GM23338 (cell line): ENCODE results near the gene MYLK4. TPM values are rescaled to one million over a fixed set of nuclear protein-coding genes. Genes with fewer than 3 reads are reported as not detected.

ENCODE experiments used
- ATAC-seq: fragments of 200-7000 bp; cut with Tn5 transposase; 3 replicates; pipeline ENCODE4 v1.9.1; 2020
- DNase-seq: peaks from one replicate; pipeline ENCODE4 v3.0.0-alpha.2; 2015; ENCODE audit warnings: low spot score
- H2AFZ ChIP-seq: fragments of 200-600 bp; sonication (generic); 2 replicates; pipeline ENCODE4 v1.8.0; 2016; ENCODE audit warnings: antibody characterized with exemption, mild to moderate bottlenecking, moderate library complexity
- H3F3A ChIP-seq: fragments of 200-600 bp; sonication (generic); replicated peaks from 2 replicates; pipeline ENCODE4 v1.8.0; 2017; ENCODE audit warnings: antibody characterized with exemption, mixed run types, low read depth
- H3K27ac ChIP-seq: fragments of 200-600 bp; sonication (generic); 2 replicates; pipeline ENCODE4 v1.6.1; 2016; ENCODE audit warnings: low read depth
- H3K27me3 ChIP-seq: fragments of 200-600 bp; sonication (generic); 2 replicates; pipeline ENCODE4 v1.8.0; 2016; ENCODE audit warnings: mild to moderate bottlenecking, mixed run types, moderate library complexity; ENCODE audit not compliant: insufficient read depth
- H3K36me3 ChIP-seq: fragments of 200-600 bp; sonication (generic); 2 replicates; pipeline ENCODE4 v1.8.0; 2016; ENCODE audit warnings: mild to moderate bottlenecking; ENCODE audit not compliant: insufficient read depth
- H3K4me1 ChIP-seq: fragments of 200-600 bp; sonication (generic); 2 replicates; pipeline ENCODE4 v1.8.0; 2016; ENCODE audit warnings: mild to moderate bottlenecking, moderate library complexity; ENCODE audit not compliant: insufficient read depth
- H3K4me2 ChIP-seq: fragments of 200-600 bp; sonication (generic); 2 replicates; pipeline ENCODE4 v1.7.1; 2017; ENCODE audit warnings: mixed run types
- H3K4me3 ChIP-seq: fragments of 200-600 bp; sonication (generic); 2 replicates; pipeline ENCODE4 v1.6.1; 2016; ENCODE audit warnings: mixed run types
- H3K79me2 ChIP-seq: fragments of 200-600 bp; sonication (generic); replicated peaks from 2 replicates; pipeline ENCODE4 v1.8.0; 2017; ENCODE audit warnings: mild to moderate bottlenecking; ENCODE audit not compliant: insufficient read depth
- H3K9me2 ChIP-seq: fragments of 200-600 bp; sonication (generic); 2 replicates; pipeline ENCODE4 v1.8.0; 2017; ENCODE audit not compliant: insufficient read depth
- H4K20me1 ChIP-seq: fragments of 200-600 bp; sonication (generic); replicated peaks from 2 replicates; pipeline ENCODE4 v1.8.0; 2017; ENCODE audit warnings: mild to moderate bottlenecking; ENCODE audit not compliant: insufficient read depth
- H3K27ac Mint-ChIP-seq: 2 replicates; pipeline ENCODE4 v1.8.0; 2020; ENCODE audit warnings: inconsistent platforms, mild to moderate bottlenecking, moderate library complexity, mixed read lengths
- H3K27me3 Mint-ChIP-seq: 3 replicates; pipeline ENCODE4 v1.8.0; 2022; ENCODE audit warnings: low read depth, mild to moderate bottlenecking, moderate library complexity, mixed read lengths, inconsistent platforms; ENCODE audit not compliant: insufficient read depth, poor library complexity
- H3K36me3 Mint-ChIP-seq: 3 replicates; pipeline ENCODE4 v1.8.0; 2021; ENCODE audit warnings: low read depth, mild to moderate bottlenecking, inconsistent platforms, moderate library complexity, mixed read lengths
- H3K4me1 Mint-ChIP-seq: 3 replicates; pipeline ENCODE4 v1.8.0; 2020; ENCODE audit warnings: mild to moderate bottlenecking, inconsistent platforms, mixed read lengths
- H3K4me3 Mint-ChIP-seq: 3 replicates; pipeline ENCODE4 v1.8.0; 2021; ENCODE audit warnings: moderate library complexity, mild to moderate bottlenecking, inconsistent platforms, mixed read lengths
- H3K9me3 Mint-ChIP-seq: 3 replicates; pipeline ENCODE4 v1.8.0; 2020; ENCODE audit warnings: moderate library complexity, mild to moderate bottlenecking, inconsistent platforms, mixed read lengths
- CREB1 ChIP-seq: fragments of 250-450 bp; sonication (Bioruptor Pico); IDR thresholded peaks from 2 replicates; pipeline ENCODE4 v1.5.0; 2020; ENCODE audit warnings: low read depth, mild to moderate bottlenecking, moderate library complexity
- EZH2phosphoT487 ChIP-seq: fragments of 200-600 bp; sonication (generic); IDR thresholded peaks from one replicate; pipeline ENCODE4 v1.8.1; 2018; ENCODE audit warnings: antibody characterized with exemption; ENCODE audit not compliant: unreplicated experiment
- JUNB ChIP-seq: IDR thresholded peaks from one replicate; pipeline ENCODE4 v1.6.1; 2016; ENCODE audit warnings: antibody characterized with exemption; ENCODE audit not compliant: unreplicated experiment
- ZNF114 ChIP-seq: fragments of 250-450 bp; sonication (Bioruptor Pico); IDR thresholded peaks from 2 replicates; pipeline ENCODE4 v1.5.0; 2020; ENCODE audit warnings: mild to moderate bottlenecking, moderate library complexity
- ZNF331 ChIP-seq: fragments of 250-450 bp; sonication (Bioruptor Pico); IDR thresholded peaks from 2 replicates; pipeline ENCODE4 v1.5.0; 2020; ENCODE audit warnings: low read depth, mild to moderate bottlenecking, moderate library complexity
- polyA plus RNA-seq: library from polyadenylated mRNA; unstranded; fragments of >200 nt; fragmentation: Nextera tagmentation; extraction: Ambion mirVana; gene quantifications from 2 replicates; pipeline ENCODE4 v1.2.1, GENCODE V29; 2016
- total RNA-seq: library from RNA; depleted of rRNA; stranded (reverse); fragments of >200 nt; shearing (Covaris generic); gene quantifications from 2 replicates; pipeline ENCODE4 v1.2.3, GENCODE V29; 2014
- TF ChIP-seq, protein P1 (sequence below): fragments of 250-450 bp; sonication (Bioruptor Pico); IDR thresholded peaks from 2 replicates; pipeline ENCODE4 v1.5.0; 2020; ENCODE audit warnings: mild to moderate bottlenecking, moderate library complexity
- TF ChIP-seq, protein P2 (sequence below), 2 experiments: fragments of 200-600 bp in 1 of 2; sonication (generic) in 1 of 2; conservative IDR thresholded peaks; 2 replicates each; pipeline versions ENCODE4 v1.5.1 to v1.6.1; 2016 to 2017; ENCODE audit warnings: antibody characterized with exemption in 2 of 2, low read depth in 2 of 2, mild to moderate bottlenecking in 2 of 2, moderate library complexity in 1 of 2

Gene MYLK4
- total and polyA plus RNA-seq, 2 experiments from 2014 or later, result 0.03 to 0.17 TPM

DNA sequence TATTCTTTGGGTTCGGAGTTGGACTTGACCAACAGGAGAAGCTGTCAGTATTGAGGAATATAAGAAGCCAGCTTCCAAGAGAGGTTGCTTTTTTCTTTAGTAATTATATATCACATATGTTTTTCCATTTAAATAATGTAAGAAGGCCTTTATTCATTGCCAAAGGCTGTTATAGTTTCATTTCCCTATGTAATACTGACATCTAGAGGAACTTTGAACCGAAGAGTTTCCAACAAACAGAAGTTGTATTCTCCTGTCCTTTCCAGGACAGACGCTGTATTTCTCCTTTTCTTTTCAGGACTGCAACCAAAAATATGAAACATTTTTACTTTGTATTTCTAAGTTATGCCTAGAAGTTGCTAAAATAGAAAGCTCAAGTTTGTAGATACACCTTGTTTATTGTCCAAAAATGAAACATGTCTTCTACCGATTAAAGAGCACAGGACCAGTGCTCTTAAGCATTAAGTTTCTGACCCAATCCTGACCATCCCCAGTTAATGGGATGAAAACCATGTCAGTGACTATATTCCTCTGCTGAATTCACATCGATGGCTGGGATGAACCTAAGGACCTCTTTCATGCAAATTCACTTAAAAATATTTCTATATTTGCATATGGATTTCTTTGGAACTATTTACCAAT is 55.1 kb downstream of the MYLK4 start (continued):
- TF ChIP-seq, protein P1, sequence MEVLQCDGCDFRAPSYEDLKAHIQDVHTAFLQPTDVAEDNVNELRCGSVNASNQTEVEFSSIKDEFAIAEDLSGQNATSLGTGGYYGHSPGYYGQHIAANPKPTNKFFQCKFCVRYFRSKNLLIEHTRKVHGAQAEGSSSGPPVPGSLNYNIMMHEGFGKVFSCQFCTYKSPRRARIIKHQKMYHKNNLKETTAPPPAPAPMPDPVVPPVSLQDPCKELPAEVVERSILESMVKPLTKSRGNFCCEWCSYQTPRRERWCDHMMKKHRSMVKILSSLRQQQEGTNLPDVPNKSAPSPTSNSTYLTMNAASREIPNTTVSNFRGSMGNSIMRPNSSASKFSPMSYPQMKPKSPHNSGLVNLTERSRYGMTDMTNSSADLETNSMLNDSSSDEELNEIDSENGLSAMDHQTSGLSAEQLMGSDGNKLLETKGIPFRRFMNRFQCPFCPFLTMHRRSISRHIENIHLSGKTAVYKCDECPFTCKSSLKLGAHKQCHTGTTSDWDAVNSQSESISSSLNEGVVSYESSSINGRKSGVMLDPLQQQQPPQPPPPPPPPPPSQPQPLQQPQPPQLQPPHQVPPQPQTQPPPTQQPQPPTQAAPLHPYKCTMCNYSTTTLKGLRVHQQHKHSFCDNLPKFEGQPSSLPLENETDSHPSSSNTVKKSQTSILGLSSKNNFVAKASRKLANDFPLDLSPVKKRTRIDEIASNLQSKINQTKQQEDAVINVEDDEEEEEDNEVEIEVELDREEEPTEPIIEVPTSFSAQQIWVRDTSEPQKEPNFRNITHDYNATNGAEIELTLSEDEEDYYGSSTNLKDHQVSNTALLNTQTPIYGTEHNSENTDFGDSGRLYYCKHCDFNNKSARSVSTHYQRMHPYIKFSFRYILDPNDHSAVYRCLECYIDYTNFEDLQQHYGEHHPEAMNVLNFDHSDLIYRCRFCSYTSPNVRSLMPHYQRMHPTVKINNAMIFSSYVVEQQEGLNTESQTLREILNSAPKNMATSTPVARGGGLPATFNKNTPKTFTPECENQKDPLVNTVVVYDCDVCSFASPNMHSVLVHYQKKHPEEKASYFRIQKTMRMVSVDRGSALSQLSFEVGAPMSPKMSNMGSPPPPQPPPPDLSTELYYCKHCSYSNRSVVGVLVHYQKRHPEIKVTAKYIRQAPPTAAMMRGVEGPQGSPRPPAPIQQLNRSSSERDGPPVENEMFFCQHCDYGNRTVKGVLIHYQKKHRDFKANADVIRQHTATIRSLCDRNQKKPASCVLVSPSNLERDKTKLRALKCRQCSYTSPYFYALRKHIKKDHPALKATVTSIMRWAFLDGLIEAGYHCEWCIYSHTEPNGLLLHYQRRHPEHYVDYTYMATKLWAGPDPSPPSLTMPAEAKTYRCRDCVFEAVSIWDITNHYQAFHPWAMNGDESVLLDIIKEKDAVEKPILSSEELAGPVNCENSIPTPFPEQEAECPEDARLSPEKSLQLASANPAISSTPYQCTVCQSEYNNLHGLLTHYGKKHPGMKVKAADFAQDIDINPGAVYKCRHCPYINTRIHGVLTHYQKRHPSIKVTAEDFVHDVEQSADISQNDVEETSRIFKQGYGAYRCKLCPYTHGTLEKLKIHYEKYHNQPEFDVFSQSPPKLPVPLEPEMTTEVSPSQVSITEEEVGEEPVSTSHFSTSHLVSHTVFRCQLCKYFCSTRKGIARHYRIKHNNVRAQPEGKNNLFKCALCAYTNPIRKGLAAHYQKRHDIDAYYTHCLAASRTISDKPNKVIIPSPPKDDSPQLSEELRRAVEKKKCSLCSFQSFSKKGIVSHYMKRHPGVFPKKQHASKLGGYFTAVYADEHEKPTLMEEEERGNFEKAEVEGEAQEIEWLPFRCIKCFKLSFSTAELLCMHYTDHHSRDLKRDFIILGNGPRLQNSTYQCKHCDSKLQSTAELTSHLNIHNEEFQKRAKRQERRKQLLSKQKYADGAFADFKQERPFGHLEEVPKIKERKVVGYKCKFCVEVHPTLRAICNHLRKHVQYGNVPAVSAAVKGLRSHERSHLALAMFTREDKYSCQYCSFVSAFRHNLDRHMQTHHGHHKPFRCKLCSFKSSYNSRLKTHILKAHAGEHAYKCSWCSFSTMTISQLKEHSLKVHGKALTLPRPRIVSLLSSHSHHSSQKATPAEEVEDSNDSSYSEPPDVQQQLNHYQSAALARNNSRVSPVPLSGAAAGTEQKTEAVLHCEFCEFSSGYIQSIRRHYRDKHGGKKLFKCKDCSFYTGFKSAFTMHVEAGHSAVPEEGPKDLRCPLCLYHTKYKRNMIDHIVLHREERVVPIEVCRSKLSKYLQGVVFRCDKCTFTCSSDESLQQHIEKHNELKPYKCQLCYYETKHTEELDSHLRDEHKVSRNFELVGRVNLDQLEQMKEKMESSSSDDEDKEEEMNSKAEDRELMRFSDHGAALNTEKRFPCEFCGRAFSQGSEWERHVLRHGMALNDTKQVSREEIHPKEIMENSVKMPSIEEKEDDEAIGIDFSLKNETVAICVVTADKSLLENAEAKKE (CRISPR knock-in tag), result no peak
- TF ChIP-seq ZNF331 (CRISPR knock-in tag), result no peak
- no peak for TF ChIP-seq JUNB
- TF ChIP-seq, protein P2, sequence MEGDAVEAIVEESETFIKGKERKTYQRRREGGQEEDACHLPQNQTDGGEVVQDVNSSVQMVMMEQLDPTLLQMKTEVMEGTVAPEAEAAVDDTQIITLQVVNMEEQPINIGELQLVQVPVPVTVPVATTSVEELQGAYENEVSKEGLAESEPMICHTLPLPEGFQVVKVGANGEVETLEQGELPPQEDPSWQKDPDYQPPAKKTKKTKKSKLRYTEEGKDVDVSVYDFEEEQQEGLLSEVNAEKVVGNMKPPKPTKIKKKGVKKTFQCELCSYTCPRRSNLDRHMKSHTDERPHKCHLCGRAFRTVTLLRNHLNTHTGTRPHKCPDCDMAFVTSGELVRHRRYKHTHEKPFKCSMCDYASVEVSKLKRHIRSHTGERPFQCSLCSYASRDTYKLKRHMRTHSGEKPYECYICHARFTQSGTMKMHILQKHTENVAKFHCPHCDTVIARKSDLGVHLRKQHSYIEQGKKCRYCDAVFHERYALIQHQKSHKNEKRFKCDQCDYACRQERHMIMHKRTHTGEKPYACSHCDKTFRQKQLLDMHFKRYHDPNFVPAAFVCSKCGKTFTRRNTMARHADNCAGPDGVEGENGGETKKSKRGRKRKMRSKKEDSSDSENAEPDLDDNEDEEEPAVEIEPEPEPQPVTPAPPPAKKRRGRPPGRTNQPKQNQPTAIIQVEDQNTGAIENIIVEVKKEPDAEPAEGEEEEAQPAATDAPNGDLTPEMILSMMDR (conservative IDR thresholded peaks at IDR 0.05; ENCODE audit: low read depth in 2 of 2), result peak; percentile 62 to 72
- TF ChIP-seq EZH2phosphoT487, result no peak

DNA sequence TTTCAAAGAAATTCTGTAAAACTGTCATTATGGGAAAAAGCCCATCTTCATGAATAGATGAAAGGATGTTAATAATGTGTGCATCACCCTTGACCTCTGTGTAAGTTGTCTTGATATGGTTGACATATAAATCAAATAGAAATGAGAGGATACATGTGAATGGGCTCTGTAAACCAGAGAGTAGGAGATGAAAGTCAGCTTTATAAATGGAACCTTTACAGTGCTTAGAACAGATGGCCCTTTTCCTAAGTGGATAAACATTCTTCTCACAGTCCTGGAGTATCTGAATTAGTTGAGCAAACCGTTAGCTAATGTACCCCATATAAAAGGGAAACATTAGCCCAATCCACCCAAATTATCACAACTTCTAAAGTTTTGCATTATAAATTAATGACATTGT is 57.5 kb downstream of the MYLK4 start:
- Mint-ChIP-seq H3K9me3 (no peaks in the 10 kb centered on the region), H3K27me3 (peaks cover 4% of the 10 kb centered on the region), H3K27ac (no peak overlapping the region), H3K4me1 (peaks cover 5% of the 10 kb centered on the region), H3K4me3 (no peak overlapping the region), H3K36me3 (no peaks in the 10 kb centered on the region)
- no peaks in the 10 kb centered on the region for H4K20me1 ChIP-seq
- no peak overlapping the region for H3K27ac ChIP-seq
- no peak overlapping the region for H3K4me3 ChIP-seq
- no peaks in the 10 kb centered on the region for H3K36me3 ChIP-seq
- H3K9me2 ChIP-seq, result no peaks in the 10 kb centered on the region
- no peaks in the 10 kb centered on the region for H3K27me3 ChIP-seq
- no peak overlapping the region for H3K4me2 ChIP-seq
- no peak overlapping the region for H2AFZ ChIP-seq
- H3K4me1 ChIP-seq, result no peaks in the 10 kb centered on the region
- H3K79me2 ChIP-seq, result no peaks in the 10 kb centered on the region
- ATAC-seq, result no peak
- TF ChIP-seq CREB1 (CRISPR knock-in tag) (no peak), EZH2phosphoT487 (no peak), ZNF114 (CRISPR knock-in tag) (no peak)
- TF ChIP-seq, protein P1 (CRISPR knock-in tag), result no peak
- H3F3A ChIP-seq, result 0 out of 2 replicates have a peak, but pooled peaks cover 5% of the 10 kb centered on the region
- no peak for DNase-seq
